Cardiac septum (tissue), 1 donor: ENCODE measurements around the gene CCDC107. TPM values are rescaled to one million over a fixed set of nuclear protein-coding genes. Genes with fewer than 3 reads are reported as not detected.
A peak's percentile ranks its signal among the peaks of the same experiment; 100 is the strongest.
"Not testable (repeated sequence)": the region's sequence is repeated elsewhere in the genome, so short reads cannot be mapped to it uniquely, and the experiment has no call there.

Experiments
- DNase-seq: peaks from one replicate; pipeline ENCODE4 v3.0.0-alpha.2; 2020; ENCODE audit warnings: low spot score
- intact Hi-C: fragments of 100-400 bp; cut with DNase I; formaldehyde crosslinking; loops from one replicate; pipeline ENCODE4 v1.14.0; 2022
- long read RNA-seq: library from polyadenylated mRNA; unstranded; transcript quantifications from one replicate; pipeline ENCODE4 v2.0.0, GENCODE V29; 2021
- total RNA-seq: library from RNA; stranded (reverse); fragmentation: NEBNext Ultra II Directional; extraction: Animal tissue kit (Norgen Biotek cat#: 25700); gene quantifications from one replicate; pipeline ENCODE4 v1.2.1, GENCODE V29; 2021
- donor health status: DM: no; HTN: no; CAD: no.

The CCDC107 gene, protein sequence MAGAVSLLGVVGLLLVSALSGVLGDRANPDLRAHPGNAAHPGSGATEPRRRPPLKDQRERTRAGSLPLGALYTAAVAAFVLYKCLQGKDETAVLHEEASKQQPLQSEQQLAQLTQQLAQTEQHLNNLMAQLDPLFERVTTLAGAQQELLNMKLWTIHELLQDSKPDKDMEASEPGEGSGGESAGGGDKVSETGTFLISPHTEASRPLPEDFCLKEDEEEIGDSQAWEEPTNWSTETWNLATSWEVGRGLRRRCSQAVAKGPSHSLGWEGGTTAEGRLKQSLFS
- 47.7 TPM for total RNA-seq
- long read RNA-seq, transcript CCDC107-202 (4 exons, 1,016 nt) = minor isoform, 6 of 72 reads
- long read RNA-seq, transcript CCDC107-206 (5 exons, 1,242 nt) = major isoform, 26 of 72 reads
- long read RNA-seq, transcript CCDC107-204 (6 exons, 1,173 nt) = minor isoform, 18 of 72 reads
- long read RNA-seq, partial matches to known transcripts = 7 of 72 reads
- long read RNA-seq, other reads (novel, unspliced or antisense) = 13 of 72 reads

DNA sequence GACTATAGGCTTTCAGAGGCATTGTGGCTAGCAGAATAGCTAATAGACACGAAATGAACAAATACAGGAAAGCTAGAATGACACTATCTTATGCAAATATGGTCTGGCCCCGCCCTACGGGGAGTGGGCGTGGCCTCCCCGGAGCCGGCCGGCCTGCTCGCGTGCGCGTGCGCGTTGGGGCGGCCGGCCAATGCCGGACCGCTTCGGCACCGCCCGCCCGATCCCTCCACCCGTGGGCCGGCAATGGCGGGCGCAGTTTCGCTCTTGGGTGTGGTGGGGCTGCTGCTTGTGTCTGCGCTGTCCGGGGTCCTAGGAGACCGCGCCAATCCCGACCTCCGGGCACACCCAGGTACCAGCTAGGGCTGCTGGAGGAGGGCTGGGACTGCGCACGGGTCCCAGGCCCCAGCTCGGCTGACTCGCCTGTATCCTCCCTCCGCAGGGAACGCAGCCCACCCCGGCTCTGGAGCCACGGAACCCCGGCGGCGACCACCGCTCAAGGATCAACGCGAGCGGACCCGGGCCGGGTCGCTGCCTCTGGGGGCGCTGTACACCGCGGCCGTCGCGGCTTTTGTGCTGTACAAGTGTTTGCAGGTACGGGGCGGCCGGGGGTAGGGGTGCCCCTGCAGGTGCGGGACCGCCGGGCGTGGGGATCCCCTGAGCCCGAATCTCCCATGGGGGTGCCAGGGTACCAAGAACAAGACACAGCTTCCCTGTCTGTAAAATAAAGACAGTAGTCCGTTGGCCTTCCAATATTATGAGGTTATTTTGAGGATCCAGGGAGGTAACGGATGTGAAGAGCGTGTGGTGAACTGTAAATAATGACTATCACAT, at the start of gene CCDC107:
Gene CCDC107 (plus strand): TSS at position 156 of the 831 bp plus-strand sequence. CDS start 88 bp downstream, at position 244.
- DNase-seq = peak; percentile 93
- intact Hi-C loops = loop anchor here (2.0 to 5.0 kb wide), 3 partner anchors 32 to 154 kb away; partner anchors contain the start of genes SPAG8 and TESK1

DNA sequence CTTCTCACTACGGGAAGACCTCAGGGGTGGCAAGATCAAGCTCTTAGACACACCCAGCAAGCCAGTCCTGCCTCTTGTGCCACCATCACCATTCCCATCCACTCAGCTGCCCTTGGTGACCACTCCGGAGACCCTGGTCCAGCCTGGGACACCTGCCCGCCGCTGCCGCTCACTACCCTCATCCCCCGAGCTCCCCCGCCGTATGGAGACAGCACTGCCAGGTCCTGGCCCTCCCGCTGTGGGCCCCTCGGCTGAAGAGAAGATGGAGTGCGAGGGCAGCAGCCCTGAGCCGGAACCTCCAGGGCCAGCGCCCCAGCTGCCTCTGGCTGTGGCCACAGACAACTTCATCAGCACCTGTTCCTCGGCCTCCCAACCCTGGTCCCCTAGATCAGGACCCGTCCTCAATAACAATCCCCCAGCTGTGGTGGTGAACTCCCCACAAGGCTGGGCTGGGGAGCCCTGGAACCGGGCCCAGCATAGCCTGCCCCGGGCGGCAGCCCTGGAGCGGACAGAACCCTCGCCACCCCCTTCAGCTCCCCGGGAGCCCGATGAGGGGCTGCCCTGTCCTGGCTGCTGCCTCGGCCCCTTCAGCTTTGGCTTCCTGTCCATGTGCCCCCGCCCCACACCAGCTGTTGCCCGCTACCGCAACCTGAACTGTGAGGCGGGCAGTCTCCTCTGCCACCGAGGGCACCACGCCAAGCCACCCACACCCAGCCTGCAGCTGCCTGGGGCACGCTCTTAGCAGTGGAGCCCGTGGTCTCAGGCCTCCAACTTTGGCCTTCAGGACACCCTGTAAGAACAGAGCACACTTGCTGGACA, 48.9 kb upstream of the CCDC107 start:
- intact Hi-C loops = loop anchor here (5.0 to 10.0 kb wide), 3 partner anchors 38 to 534 kb away; partner anchors contain the start of genes ATOSB, FANCG and VCP

DNA sequence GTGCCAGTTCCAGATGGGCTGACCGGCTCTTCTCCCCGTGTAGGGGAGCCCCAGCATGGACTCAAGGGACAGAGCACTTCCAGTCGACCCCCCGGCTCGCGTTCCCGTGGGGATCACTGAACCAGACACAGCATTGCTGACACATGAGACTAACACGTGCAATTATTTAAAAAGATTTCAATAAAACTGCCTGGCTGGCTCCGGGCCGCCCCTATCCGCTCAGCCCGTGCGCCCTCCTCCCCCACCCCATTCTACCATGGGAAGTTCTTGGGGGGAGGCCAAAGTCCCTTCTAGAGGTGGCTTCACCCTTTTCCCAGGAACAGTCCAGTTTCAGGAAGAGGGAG, 48.3 kb upstream of the CCDC107 start:
- intact Hi-C loops = loop anchor here (5.0 to 10.0 kb wide), 3 partner anchors 38 to 535 kb away; partner anchors contain the start of genes ATOSB, FANCG and VCP

More for the DNA sequence above, 48.9 kb upstream of the CCDC107 start:
- no peak for DNase-seq

DNA sequence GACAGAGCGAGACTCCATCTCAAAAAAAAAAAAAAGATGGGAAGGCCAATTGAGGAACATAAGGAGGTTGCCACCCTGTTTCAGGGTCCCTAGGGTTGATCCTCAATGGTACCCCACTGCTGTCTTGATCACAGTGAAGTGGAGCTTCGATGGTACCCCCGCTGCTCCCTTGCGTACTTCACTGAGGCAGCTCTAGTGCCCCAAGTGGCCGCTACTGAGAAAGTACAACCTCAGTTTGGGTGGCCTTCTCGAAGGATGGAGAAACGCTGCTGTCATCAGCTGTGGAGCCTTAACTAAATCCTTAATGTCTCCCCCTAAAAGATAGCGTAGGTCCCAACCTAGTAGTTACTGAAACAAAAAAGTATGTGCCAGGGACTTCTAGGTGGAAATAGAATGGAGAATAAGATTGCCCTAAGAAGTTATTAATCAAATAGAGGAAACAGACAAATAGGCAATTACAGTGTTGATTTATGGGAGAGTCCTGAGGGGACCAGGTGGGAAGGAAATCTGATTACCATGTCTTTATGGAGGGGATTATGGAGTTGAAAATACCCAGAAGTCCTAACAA, 46.8 kb upstream of the CCDC107 start:
- intact Hi-C loops = no loop called here
- DNase-seq = no peak

More for the DNA sequence above, 48.3 kb upstream of the CCDC107 start:
- no peak for DNase-seq

DNA sequence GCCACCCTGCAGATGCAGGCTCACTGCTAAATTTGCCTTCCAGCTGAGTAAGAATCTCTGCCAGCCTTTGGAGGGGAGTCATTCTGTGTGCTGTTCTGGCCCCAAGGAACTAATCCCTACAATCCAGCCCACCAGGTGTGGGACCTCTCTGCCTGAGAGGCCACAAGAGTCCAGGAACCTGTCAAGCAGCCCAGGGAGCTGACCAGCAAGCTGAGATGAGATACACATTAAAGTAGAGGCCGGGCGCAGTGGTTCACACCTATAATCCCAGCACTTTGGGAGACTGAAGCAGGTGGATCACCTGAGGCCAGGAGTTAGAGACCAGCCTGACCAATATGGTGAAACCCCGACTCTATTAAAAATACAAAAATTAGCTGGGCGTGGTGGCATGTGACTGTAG, 46.0 kb upstream of the CCDC107 start:
- DNase-seq, intact Hi-C loops: not testable (repeated sequence)

DNA sequence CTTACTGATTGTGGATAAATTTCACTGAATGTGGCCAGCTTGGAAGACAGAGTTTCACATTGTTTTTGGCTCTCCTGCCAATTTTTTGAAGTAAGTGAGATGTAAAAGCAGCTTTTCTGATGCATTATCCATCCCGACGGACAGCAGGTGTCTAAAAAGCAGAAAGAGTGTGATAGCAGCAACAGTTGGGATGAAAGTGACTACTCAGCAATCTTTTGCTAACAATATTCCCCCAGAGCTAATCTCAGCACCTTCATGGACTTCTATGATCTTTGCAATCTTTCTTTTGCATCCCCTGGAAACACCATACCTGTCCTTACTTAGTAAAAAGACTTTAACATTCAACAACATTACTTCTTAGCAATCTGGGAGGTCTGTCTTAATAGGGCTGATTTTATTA, 45.2 kb upstream of the CCDC107 start:
- intact Hi-C loops = no loop called here
- DNase-seq = no peak

DNA sequence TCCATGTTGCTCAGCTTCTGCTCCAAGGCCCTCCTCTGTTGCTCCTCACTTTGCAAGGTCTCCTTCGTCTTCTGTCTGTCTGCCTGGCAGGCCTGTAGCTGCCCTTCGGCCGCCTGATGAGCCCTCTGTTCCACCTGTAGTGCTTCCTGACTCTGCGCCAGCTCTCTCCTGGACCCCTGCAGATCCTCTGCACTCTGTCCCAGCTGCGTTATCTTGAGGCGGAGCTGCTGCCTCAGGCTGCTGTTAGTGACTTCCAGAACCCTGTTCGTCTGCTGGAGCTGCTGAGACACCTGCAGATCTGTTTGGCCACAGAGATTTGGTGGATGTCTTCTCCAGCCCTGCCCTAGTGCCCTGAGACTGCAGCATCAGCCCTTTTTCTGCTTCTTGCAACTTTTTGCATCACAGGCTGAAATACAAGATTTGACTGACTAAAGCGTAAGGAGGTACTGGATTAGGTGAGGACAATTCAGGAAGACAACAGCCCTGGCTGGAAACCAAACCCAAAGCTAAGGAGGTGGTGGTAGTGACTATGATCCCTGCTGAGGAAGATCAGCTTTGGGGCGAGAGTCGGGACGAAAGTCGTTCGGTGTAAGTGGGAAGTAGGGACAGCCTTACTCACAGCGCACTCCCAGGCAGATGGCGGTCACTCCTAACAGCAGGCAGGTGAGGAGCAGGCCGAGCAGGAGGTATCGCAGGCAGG, 42.0 kb upstream of the CCDC107 start:
- intact Hi-C loops = no loop called here
- DNase-seq = no peak

DNA sequence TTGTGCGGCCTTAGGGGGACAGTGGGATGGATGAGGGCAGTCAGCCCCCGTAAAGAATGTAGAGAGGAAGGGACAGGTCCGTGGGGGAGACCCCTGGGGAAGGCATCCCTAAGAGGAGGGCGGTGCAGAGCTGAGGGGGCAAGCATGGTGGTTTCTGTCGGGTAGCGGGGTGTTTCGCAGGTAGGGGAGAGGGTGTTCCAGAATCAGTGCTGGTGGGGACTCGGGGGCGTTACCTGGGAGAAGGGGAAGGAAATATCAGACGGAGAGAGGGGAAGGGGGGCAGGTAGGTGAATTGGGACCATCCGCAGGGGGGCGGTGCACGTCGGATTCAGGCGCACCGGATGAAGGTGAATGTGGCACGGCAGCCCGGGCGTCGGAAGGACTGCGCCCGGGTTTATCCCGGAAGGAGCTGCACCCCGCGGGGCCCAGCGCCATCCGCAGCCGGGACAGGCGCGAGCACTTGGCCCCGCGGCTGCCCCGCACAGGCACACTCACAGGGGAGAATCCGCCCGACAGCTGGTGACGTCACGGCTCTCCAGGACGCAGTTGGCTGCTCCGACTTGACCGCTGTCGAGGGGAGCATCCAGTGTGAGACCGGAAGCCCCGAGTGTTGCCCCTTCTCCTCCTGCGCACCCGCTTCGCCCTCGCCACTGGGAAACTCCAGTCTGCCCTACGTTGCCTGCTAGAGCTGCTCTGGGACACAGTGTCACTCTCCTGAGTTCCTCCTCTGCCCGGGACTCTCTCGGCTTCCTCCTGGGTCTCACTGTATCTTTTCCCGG, 41.2 kb upstream of the CCDC107 start:
- intact Hi-C loops = no loop called here

DNA sequence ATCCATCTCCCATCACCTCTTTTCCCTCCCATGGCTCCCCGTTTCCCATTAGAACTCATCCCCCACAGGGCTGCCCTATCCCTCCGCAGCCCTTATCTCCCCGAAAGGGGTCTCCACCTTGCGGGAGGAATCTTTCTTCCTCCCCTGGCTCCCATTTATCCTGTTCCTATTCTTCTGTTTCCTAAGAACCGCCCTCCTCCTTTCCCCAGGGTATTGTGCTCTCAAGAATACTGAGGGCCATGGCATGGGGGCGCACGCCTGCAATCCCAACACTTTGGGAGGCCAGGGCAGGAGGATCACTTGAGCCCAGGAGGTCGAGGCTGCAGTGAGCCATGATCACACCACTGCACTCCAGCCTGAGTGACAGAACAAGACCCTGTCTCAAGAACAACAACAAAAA, 40.5 kb upstream of the CCDC107 start:
- intact Hi-C loops = no loop called here
- DNase-seq = no peak

More for the DNA sequence above, 41.2 kb upstream of the CCDC107 start:
- DNase-seq = peak; percentile 83

DNA sequence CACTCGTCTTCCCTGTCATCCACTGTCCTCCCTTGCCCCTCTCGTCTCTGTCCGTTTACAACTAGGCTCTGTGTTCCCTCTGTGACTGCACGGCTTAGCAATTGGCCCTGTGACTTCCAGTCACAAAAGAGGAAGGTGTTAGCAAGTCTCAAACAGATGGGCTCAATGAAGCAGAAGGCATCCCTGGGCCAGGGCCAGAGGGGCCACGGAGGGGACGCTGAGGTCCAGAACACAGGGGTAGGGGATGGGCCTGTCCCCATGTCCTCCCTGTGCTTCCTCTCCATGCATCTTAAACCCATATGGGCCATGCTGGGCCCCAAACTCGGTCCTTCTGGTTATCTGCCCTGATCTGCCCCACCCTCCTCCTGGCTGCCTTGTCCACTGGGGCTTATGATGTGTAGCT, 39.8 kb upstream of the CCDC107 start, which contains the start of gene CD72:
Gene CD72 (minus strand): TSS at position 89 of the 403 bp plus-strand sequence. CDS start 110 bp downstream, outside the sequence.
- DNase-seq = no peak
- intact Hi-C loops = no loop called here

DNA sequence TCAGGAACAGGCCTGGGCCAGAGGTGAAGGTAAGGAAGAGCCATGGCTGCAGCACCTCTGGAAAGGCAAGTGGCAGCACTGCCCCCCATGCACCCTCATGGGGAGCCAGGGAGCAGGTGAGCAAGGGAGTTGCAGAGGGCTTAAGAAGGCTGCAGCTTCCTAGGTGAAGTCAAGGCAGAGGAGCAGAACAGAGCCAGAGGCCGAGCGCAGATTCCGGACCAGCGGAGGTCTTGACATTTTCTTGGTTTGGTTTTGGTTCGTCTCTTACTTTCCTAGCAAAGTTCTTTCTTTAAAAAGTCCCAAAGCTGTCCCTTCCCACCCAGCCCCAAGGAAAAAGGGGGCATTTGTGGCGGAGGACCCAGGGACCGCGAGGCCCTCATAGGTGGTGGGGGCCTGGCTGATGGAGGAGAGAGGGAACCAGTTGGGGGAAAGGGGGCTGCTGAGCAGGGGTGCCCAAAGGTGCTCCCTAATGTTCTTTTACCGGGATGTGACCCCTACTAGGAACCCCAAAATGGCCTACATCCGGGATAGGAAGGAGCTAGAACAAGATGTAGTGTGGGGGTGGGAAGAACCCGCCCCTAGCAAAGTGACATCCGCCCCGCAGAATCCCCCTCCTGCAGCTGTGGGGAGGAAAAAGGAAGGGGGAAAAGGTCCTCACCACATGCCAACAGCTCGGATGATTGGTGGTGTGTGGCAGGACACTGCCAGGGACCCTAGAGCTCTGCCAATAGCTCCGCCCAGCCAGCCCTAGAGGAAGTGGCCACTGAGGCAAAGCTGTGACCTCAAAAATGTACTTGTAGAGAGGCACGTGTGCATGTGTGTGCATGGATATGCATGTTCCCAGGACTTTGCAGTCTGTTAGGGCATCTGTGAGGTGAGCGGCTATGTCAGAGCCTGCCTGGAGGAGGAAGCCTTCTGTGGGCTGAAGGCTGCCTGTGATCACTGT, 39.0 kb upstream of the CCDC107 start:
- DNase-seq = no peak
- intact Hi-C loops = no loop called here

DNA sequence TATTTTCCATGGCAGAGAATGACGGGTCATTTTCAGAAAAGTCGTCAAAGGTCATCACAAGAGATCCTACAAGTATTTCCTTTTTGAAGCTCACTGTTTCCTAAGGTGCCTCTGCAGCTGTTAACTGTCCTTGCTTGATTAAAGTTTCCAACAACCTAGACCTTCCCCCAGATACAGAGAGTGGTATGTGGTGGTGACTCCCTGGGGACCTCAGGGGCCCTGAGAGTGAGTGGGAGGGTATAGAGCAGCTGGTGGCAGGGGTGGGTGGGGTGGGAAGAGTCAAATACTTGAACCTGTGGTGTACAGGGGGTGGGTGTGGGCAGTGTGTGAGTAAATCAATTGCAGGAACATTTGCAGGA, 38.3 kb upstream of the CCDC107 start:
- intact Hi-C loops = no loop called here
- DNase-seq = no peak

DNA sequence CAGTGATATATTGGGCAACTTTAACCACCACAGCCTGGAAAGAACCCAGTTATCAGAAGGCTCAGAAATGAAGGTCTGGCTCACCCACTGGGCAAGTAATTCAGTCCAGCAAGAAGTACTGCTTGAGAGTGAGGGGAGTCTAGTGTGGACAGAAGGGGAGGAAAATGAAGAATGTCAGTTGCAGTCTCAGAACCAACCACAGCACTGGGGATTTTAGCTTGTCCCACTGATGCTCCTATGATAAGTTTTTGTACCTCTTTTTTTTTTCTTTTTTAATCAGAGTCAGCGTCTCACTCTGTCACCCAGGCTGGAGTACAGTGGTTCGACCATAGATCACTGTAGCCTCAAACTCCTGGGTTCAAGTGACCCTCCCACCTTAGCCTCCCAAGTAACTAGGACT, 30.5 kb upstream of the CCDC107 start:
- DNase-seq = no peak
- intact Hi-C loops = no loop called here

DNA sequence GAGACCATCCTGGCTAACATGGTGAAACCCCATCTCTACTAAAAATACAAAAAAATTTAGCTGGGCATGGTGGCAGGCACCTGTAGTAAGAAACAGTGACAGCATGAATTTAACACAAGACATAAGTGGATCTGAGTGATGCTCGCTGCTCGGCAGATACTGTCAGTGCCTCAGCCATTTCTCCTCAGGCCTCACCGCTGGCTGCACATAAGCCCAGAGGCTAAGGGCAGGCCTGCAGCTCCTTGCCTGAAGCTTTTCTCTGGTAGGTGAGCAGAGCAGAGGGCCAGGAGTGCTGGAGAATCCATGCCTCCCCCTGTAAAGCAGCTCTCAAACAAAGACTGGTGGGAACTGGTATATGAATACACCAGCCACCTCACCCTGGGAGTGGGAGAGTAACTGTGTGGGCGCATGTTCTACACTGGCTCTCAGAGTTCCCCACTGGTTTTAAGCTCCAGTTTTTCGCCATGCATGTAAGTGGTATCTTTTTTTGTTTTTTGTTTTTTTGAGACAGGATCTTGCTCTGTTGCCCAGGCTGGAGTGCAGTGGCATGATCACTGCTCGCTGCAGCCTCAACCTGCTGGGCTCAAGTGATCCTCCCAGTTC, 29.6 kb upstream of the CCDC107 start:
- peak; percentile 20 for DNase-seq
- intact Hi-C loops = no loop called here

DNA sequence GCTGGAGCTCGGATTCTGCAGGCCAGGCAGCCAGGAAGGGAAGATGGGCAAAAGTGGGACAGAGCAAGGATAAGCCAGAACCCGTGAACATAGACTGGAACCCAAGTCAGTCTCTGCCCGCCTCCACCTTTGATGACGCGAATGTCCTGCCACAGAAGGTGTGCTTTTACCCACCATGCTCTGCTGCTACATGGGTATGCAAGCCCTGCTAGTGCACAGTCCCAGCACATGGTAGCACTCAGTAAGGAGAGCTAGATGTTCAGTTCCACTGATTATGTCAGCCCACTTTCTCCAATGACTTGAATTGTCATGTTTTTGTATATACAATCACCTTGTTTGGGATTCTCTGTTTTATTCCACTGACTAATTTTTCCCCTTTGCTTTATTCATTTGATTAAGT, 28.5 kb upstream of the CCDC107 start:
- no peak for DNase-seq
- intact Hi-C loops = no loop called here

DNA sequence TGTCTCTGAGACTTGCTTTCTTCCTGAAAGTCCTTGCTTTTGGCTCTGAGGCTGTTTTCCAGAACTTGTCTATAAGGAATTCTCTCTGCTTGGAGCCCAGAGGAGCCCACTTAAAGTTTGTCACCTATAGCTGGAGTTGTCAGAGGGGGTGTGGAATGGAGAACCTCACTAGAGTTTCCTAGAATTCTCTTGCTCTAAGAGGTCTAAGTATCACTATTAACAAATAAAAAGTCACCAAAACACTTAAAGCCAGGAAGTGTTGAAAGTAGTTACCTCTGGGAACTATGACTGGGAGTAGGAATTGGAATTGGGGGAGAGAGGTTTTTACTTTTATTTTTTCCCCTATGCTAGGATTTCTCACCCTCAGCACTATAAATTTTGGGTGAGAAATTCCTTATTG, 22.4 kb upstream of the CCDC107 start:
- no peak for DNase-seq
- intact Hi-C loops = no loop called here
